GM19043 (cell line): ENCODE measurements around the gene EFR3B.
"Not testable (repeated sequence)": the region's sequence is repeated elsewhere in the genome, so short reads cannot be mapped to it uniquely, and the experiment has no call there.

Experiments used
- ATAC-seq: cut with Tn5 transposase; IDR thresholded peaks from one replicate; pipeline ENCODE4 v1.9.1; 2021; ENCODE audit warnings: low read depth; ENCODE audit not compliant: unreplicated experiment

Gene EFR3B

GRCh38 chr2:25041928-25042320 lies at the start of gene EFR3B:
Gene EFR3B (plus strand): TSS chr2:25042076. CDS start chr2:25042313, 237 bp downstream.
- ATAC-seq: peak; percentile 96

GRCh38 chr2:24993406-24994145 lies 48.3 kb upstream of the EFR3B start:
- ATAC-seq: no peak

- no peak for ATAC-seq
Observed at GRCh38 chr2:24994146-24994724, 47.6 kb upstream of the EFR3B start.

GRCh38 chr2:24999097-24999496 lies 42.8 kb upstream of the EFR3B start:
- not testable (repeated sequence) for ATAC-seq

GRCh38 chr2:25000036-25000435 lies 41.8 kb upstream of the EFR3B start:
- no peak for ATAC-seq

- no peak for ATAC-seq
Observed at GRCh38 chr2:25000503-25001324, 41.2 kb upstream of the EFR3B start.

GRCh38 chr2:25001325-25001637 lies 40.6 kb upstream of the EFR3B start:
- no peak for ATAC-seq

GRCh38 chr2:25002066-25002465 lies 39.8 kb upstream of the EFR3B start:
- no peak for ATAC-seq

GRCh38 chr2:25009954-25010353 lies 31.9 kb upstream of the EFR3B start:
- ATAC-seq: no peak

GRCh38 chr2:25011342-25011741 lies 30.5 kb upstream of the EFR3B start:
- ATAC-seq: not testable (repeated sequence)

- ATAC-seq: no peak
Observed at GRCh38 chr2:25014631-25015030, 27.2 kb upstream of the EFR3B start.

- no peak for ATAC-seq
Observed at GRCh38 chr2:25018681-25019080, 23.2 kb upstream of the EFR3B start.

- ATAC-seq: no peak
Observed at GRCh38 chr2:25021791-25022362, 20.0 kb upstream of the EFR3B start.

- no peak for ATAC-seq
Observed at GRCh38 chr2:25023333-25023732, 18.5 kb upstream of the EFR3B start.

- no peak for ATAC-seq
Observed at GRCh38 chr2:25025229-25026007, 16.5 kb upstream of the EFR3B start.

GRCh38 chr2:25026008-25026530 lies 15.8 kb upstream of the EFR3B start:
- ATAC-seq: no peak

GRCh38 chr2:25029183-25029554 lies 12.7 kb upstream of the EFR3B start:
- ATAC-seq: no peak

- no peak for ATAC-seq
Observed at GRCh38 chr2:25030702-25031101, 11.2 kb upstream of the EFR3B start.

- ATAC-seq: no peak
Observed at GRCh38 chr2:25032094-25032493, 9.8 kb upstream of the EFR3B start.

- ATAC-seq: no peak
Observed at GRCh38 chr2:25032901-25033300, 9.0 kb upstream of the EFR3B start.
